Thyroid gland (tissue), 4 donors: ENCODE results near the gene ANKRD36C.
"Not testable (repeated sequence)": the region's sequence is repeated elsewhere in the genome, so short reads cannot be mapped to it uniquely, and the experiment has no call there.

ENCODE experiments used
- POLR2A ChIP-seq, 2 donors: fragments of 450-650 bp; IDR thresholded peaks; one replicate each; pipeline ENCODE4 v1.6.1; 2017; ENCODE audit warnings: antibody characterized with exemption in 2 of 2, mild to moderate bottlenecking in 2 of 2, moderate library complexity in 1 of 2
- TF ChIP-seq, protein P1 (sequence below), 6 experiments: fragments of 200-600 bp in 3 of 6; fragments of 450-650 bp in 3 of 6; sonication (generic) in 3 of 6; IDR thresholded peaks; one replicate each; pipeline ENCODE4 v1.5.1; 2016 to 2019; ENCODE audit warnings: antibody characterized with exemption in 6 of 6, mild to moderate bottlenecking in 2 of 6, inconsistent platforms in 1 of 6, moderate library complexity in 1 of 6

DNA sequence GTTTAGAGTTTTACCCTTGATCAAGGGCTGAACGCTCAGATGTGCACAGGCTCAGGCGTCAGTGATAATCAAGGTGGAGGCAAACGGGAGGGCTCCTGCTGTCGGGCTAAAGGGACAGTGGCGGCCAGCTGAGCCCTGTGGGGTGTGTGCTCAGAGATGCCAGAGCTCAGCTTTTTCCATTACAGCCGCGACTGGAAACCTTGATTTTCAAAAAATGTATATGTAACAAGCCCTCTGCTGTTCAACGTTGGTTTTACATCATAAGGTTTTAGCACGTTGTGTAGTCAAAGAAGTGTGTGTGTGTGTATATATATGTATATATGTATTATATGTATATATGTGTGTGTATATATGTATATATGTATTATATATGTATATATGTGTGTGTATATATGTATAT, 201.4 kb downstream of the ANKRD36C start:
- TF ChIP-seq, protein P1, sequence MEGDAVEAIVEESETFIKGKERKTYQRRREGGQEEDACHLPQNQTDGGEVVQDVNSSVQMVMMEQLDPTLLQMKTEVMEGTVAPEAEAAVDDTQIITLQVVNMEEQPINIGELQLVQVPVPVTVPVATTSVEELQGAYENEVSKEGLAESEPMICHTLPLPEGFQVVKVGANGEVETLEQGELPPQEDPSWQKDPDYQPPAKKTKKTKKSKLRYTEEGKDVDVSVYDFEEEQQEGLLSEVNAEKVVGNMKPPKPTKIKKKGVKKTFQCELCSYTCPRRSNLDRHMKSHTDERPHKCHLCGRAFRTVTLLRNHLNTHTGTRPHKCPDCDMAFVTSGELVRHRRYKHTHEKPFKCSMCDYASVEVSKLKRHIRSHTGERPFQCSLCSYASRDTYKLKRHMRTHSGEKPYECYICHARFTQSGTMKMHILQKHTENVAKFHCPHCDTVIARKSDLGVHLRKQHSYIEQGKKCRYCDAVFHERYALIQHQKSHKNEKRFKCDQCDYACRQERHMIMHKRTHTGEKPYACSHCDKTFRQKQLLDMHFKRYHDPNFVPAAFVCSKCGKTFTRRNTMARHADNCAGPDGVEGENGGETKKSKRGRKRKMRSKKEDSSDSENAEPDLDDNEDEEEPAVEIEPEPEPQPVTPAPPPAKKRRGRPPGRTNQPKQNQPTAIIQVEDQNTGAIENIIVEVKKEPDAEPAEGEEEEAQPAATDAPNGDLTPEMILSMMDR (IDR thresholded peaks at IDR 0.05), result not testable (repeated sequence)
- not testable (repeated sequence) for TF ChIP-seq POLR2A (IDR thresholded peaks at IDR 0.05)
